ENCODE data around the gene XPR1.

DNA sequence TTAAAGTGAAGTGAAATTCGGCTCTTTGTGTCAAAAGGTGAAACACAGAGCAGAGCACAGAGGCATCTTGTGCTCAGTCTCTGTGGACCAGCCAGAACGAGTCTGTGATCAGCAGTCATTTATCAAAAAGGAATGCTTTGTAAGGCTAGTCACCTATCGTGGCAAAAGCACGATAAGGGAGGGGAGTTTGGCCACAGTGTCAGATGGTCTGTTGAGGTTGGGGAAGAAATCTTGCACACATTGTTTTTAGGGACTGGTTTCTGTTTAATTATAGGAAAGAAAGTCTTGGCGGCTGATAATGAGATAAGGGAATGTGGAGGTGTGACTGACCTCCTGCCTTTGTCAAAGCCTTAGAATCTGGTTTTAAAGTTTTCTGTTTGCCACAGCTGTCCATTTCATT lies 222.6 kb downstream of the XPR1 start:
- no peak for TF ChIP-seq CTCF (IDR thresholded peaks at IDR 0.05; ENCODE audit: low read depth, low read length, poor library complexity, severe bottlenecking)
- TF ChIP-seq EZH2phosphoT487 (IDR thresholded peaks at IDR 0.05; ENCODE audit: borderline replicate concordance, low read length), result no peak

All from DOHH2 (cell line).